AG08396 (cell line): ENCODE results near the gene SIPA1L3.
"Not testable (repeated sequence)": the region's sequence is repeated elsewhere in the genome, so short reads cannot be mapped to it uniquely, and the experiment has no call there.

Experiments
- DNase-seq: peaks from one replicate; pipeline ENCODE4 v3.0.0; 2012; ENCODE audit warnings: low spot score, mixed read lengths

Gene SIPA1L3

DNA sequence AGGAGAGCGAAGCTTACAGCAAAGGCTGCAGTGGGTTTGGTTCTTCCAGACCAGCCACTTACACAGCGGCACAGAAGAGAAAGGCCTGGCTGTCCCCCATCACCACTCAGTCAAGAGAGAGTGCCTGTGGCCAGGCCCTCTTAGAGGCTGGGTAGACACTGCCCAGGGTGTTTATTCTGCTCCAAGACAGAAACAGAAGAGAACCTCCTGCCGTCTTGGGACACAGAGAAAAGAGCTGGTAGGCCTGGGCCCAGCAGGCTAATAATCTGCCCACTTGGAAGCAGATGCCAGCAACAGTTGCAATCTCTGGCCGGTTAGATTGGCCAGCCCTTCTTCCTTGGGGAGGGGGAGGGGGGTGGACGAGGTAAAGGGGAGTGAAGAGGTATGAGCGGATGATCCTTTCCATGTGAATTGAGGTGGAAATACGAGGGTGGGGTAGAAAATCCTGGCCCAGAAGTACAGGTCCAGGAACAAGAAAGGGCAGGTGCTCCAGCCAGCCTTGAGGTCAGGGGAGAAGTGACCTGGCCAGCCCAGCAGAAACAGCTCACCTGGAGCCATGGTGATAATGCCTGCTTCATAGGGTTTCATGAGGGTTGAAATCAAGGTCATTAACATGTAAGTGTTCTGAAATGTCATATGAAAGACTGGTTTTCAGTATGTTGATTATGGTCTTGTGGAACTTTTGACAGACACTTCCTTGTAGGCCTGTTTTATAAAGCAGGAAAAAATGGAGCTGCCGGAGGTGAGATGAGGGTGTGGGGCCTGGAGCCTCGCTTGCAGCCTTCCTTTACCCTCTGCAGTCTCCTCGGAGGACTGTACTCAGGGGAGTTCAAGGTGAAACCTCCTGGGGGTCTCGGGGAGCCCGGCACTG lies 116.9 kb downstream of the SIPA1L3 start:
- no peak for DNase-seq

DNA sequence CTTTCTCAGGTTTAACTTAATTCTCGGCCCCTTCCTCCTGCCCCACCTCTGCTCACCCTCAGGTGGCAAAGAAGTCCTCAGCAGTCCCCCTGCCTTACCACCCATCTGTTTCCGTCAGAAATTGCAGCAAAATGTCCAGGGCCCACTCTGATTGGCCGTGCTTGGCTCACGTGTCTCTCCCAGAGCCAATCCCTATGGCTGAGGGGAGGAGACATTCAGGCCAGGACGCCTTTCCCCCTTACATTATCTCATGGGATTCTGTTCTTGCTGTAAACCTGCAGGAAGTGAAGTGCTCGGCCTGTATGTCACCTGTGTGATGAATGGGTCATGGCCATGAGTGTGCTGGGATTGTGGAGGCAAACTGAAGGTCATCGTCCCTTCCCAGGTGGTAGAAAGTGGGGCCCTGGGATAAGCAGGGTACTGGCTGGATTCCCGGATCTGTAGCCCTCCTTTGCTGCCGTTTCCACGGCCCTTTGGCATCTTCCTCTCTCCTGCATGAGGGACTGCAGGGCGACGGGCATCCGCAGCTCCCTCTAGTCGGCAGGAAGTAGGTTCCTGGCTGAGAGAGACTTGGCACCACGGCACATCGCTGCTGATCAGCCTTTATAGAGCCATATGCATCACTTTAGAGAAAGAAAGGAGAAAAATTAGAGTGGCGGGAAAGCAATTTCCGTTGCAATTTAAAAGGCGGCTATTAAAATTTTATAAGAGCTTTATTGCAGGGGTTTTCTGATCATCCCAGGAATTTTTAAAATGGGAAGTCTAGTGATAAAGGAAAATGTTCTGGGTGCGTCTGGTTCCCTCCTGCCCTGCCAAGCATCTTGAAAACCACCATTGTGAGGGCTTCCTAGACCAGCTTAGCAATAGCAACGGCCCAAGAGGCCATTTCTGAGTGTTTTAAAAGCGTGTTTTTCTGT lies 118.2 kb downstream of the SIPA1L3 start:
- DNase-seq: no peak

DNA sequence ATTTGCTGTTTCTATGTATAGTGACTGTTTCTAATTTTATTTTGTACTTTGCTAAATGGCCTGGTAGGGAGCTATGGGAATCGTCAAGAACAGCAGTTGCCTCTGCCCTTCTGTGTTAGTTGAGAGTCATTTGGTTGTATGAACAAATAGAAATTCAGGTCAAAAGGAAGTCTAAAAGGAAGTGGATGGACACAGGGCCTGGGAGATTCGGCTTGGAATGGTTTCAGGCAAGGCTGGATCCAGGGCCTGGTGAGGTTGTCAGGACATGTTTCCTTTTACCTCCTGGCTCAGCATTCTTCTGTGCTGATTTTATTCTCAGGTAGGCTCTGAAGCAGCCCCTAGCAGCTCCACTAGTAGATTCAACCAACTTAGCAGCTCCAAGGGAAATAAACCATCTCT lies 118.9 kb downstream of the SIPA1L3 start:
- DNase-seq: no peak

- no peak for DNase-seq
These were observed 122.0 kb downstream of the SIPA1L3 start for GRCh38 chr19:38028913-38029510.

- DNase-seq: not testable (repeated sequence)
These were observed 123.0 kb downstream of the SIPA1L3 start for GRCh38 chr19:38030001-38030400.

- DNase-seq: no peak
These were observed 123.8 kb downstream of the SIPA1L3 start for GRCh38 chr19:38030686-38031422.

GRCh38 chr19:38031423-38031770 lies 124.4 kb downstream of the SIPA1L3 start:
- DNase-seq: no peak

DNA sequence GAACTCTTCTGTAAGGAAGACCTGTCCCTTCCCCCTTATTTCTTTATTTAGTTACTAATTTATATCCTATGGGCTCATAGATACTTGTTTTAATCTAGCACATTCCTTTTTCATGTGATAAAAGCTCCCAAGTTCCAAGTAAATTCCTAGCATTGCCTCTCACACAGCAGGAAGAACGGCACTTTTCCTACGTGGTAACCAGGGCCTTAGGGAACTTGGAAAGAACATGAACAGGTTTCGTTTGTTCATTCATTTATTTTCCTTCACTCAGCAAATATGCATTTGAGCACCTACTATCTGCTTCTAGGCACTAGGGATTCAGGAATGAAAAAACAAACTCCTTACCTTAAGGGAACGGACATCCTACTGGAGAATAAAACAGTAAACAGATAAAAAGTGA lies 125.1 kb downstream of the SIPA1L3 start:
- no peak for DNase-seq

DNA sequence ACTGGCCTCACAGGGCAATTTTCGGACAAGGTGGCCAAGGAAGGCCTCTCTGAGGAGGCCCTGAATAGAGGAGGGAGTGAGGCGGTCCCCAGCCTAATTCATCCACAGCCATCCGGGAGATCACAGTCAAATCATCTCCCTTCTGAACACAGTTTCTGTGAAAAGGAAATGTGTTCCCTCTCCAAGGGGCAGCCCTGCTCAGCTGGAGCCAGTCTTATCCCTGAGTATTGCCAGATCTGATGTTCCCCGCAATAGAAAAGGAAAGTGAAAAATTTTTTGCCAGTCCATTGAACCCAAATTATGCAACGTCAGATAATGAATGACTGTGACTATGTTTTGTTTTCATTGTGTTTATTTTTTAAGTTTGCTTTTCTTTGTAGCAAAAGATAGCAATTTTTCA lies 125.9 kb downstream of the SIPA1L3 start:
- no peak for DNase-seq

DNA sequence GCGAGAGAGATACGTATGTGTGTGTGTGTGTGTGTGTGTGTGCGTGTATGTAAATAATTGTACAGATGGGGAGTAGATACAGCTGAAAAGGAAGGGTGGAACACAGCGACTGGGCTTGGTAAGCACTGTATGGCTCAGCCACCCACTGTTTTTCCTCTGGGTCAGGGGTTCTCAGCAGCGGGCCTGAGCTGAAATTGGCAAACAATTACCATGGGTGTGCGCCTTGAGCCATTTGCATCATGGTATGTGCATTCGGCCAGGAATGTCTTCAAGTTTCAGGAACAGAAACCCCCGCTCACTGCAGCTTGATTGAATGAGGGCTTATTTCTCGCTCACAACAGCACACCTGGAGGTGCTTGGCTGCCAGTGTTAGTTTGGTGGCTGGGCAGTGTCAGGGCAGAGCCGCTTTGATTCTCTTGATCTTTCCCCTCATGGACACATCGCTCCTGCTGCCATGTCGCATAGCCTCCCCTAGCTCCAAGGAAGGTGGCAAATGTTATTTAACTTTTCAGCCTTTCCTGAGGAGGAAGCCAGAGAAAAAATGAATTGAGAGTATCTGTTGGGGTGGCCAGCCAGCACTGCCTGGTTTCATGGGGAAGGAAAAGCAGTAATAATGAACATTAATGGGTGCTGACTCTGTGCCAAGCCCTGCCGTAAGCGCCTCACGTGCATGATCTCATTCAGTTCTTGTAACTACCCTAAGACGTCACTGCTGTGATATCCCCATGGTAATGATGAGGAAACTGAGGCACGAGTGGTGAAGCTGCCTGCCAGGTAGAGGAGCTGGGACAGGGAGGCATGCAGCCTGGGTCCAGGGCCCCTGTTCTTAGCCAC lies 126.9 kb downstream of the SIPA1L3 start:
- DNase-seq: no peak

DNA sequence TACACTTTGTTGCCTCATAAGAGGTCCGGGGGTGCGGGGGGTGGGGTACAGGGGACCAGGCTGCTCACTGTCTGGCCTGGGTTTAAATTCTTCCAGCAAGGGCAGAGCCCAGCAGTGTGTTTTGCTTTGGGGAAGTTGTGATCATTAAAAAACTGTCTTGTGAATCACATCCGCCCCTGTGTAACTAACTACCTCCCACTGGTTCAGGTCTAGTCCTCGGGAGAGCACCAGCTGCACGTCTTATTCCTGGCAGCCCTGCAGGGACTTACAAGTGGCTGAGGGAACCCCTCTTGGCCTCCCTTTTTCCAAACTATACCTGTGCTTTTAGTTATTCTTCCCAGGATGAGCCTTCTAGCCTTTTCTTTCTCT lies 127.5 kb downstream of the SIPA1L3 start:
- DNase-seq: no peak

DNA sequence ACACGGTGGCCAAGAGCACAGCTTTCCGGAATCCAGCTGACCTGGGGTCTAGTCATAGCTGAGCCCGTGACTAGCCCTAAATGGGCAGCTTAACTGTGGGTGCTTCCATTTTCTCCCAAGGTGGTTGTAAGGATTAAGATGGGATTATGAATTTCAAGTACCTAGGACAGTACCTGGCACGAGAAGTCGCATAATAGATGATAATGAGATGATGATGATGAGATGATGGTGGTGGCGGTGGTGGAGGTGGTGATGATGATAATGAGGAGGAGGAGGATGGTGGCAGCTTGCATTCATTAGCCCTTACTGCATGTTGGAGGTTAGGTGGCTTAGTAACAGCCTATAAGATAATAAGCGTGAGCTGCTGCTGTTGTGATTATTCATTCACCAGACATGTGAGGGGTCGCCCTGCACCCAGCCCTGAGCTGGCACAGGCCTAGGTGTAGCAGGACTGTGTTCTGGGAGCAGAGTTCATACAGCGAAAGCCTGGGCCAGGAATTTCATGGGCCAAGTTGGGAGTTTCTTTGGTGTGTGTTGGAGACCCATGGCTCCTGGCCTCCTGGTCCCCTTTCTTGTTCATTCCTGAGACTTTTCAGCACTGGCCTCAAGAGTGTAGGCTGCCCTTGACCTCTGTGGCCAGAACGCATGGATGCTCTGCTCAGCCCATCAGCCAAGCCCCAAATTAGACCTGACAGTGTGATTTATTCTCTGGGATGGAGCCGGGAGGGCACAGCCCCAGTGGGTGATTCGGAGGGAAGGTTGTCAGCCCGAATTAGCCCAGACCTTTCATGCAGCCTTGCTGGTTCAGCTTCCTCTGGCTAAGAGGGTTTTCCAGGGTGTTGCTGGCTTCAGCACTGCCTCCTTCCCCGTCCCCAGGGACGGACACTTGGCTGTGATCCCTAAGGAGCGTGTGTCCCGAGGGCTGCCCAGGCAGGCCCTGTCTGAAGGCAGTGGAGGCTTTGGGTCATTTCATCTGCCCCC lies 128.8 kb downstream of the SIPA1L3 start:
- DNase-seq: peak; percentile 24

DNA sequence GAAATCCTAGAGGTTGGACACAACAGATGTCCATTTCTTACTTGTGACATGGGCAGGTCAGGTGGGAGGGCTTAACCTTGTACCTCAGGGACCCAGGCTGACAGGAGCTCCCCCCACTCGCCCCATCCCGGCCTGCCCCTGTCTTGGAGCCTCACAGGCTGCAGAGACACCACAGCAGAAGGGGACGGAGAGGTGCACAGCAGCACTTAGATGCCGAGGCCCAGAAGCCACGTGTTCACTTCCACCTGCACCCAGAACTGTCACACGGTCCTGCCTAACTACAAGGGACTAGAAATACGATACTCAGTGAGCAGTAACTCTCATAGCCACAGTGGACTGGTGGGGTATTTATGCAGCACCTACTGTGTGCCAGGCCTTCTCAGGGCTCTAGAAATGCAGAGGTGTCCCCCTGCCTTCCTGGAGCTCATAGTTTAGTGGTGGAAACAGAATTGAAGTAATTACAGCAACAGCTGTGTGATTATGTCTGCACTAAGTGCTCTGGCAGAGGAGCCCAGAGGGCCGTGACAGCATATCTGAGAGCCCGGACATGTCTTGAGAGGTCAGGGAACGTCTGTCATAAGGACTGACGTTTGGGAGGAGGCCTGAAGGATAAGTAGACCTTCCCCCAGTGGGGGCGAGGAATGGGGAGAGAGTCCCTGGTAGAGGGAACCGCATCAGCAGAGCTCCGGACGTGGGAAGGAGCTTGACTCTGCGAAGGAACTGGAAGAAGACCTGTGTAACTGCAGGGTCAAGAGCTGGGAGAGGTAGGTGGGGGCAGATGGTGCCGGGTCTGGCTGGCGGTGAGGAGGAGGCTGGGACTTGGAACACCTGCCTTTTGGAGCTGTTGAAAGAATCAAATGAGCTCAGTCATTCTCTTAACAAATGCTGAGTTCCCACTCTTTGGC lies 130.0 kb downstream of the SIPA1L3 start:
- DNase-seq: no peak

GRCh38 chr19:38039966-38040365 lies 133.0 kb downstream of the SIPA1L3 start:
- peak; percentile 74 for DNase-seq

DNA sequence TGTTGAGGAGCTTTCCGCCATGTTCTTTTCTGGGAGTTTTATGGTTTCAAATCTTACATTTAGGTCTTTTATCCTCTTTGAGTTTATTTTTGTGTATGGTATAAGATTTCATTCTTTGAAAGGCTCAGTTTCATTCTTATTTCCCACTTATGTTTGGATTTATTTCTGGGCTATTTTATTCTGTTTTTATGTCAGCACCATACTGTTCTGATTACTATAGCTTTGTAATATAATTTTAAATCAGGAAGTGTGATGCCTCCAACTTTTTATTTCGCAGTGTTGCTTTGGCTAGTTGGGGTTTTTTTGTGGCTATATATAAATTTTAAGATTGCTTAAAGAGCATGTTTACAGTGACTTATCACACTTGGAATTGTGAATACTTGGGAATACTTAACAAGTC lies 135.1 kb downstream of the SIPA1L3 start:
- DNase-seq: no peak

DNA sequence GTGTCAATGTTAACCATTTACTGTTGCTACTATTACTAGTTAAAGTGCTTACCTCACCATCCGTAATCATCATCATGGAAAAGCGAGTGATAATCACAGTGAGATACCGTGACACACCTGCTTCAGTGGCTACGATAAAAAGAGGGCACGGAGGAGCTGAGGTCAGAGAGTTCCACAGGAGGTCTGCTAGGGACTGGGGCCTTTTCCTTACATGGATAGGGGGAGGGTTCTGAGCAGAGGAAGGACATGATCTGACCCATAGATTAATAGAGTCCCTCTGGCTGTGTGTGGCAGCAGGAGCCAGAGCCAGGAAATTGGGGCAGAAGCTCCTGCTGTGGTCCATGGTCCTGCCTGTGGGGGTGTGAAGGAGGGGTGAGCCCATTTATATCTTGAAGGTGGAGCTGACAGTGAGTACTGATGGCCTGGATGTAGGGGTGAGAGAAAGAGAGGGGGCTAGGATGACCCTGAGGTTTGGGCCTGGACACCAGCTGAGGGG lies 136.7 kb downstream of the SIPA1L3 start:
- no peak for DNase-seq

DNA sequence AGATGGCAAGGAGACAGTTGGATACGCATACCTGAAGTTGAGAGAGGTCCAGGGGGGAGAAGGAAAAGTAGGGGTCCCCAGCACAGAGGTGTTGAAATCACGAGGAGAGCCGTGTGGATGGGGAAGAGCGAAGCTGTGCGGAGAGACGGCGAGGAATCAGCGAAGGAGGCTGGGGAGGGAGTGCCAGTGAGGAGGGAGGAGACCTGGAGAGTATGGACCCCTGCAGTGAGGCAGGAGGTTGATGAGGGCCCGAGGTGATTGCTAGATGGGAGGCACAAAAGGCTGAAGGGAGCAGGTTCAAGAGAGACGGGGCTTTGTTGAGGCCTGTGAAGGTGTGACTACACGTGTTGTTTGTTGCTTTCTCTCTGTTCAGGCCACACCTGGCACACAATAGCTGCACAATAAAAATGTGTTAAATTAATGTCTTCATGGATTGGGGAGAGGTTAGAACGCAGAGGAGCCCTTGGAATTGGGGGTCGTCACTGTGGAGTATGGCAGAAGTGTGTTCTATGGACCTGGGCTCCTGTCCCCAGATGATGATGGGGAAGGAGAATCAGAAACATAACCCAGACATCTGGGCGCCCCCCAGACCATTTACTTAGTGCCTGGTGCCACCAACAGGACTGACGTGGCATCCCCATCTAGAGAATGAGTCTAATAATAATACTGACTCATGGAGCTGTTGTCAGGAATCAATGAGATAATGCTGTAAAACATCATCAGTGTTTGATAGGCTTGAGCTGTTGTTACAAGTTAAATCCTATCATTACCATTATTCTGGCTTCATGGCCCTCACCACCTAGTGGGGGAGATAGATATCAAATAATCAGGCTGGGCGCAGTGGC lies 137.5 kb downstream of the SIPA1L3 start:
- peak; percentile 46 for DNase-seq
